ENCODE measurements around the gene GRID1.

GRCh38 chr10:85600026-85600743 lies 766.4 kb downstream of the GRID1 start:
- TF ChIP-seq CTCF (IDR thresholded peaks at IDR 0.05), result no peak
- no peak for TF ChIP-seq POLR2A (IDR thresholded peaks at IDR 0.05)
